GM21390 (cell line): ENCODE data around the gene DDX19B.
A peak's percentile ranks its signal among the peaks of the same experiment; 100 is the strongest.
"Not testable (repeated sequence)": the region's sequence is repeated elsewhere in the genome, so short reads cannot be mapped to it uniquely, and the experiment has no call there.

ENCODE experiments used
- ATAC-seq: cut with Tn5 transposase; IDR thresholded peaks from one replicate; pipeline ENCODE4 v1.9.1; 2021; ENCODE audit not compliant: unreplicated experiment

DDX19B gene

GRCh38 chr16:70298988-70299938 lies at the start of gene DDX19B:
Gene DDX19B, plus strand, starts transcription at chr16:70299186. Its CDS starts 112 bp downstream, at chr16:70299298.
- ATAC-seq, result peak; percentile 72

GRCh38 chr16:70249697-70250096 lies 49.3 kb upstream of the DDX19B start:
- ATAC-seq, result not testable (repeated sequence)

GRCh38 chr16:70250748-70251628 lies 48.0 kb upstream of the DDX19B start:
- peak; percentile 44 for ATAC-seq

- peak; percentile 81 for ATAC-seq
Measured at GRCh38 chr16:70251629-70252354, 47.2 kb upstream of the DDX19B start, which contains the start of gene EXOSC6. Gene EXOSC6, minus strand, starts transcription at chr16:70251940. Its CDS starts 40 bp downstream, at chr16:70251900.

DNA sequence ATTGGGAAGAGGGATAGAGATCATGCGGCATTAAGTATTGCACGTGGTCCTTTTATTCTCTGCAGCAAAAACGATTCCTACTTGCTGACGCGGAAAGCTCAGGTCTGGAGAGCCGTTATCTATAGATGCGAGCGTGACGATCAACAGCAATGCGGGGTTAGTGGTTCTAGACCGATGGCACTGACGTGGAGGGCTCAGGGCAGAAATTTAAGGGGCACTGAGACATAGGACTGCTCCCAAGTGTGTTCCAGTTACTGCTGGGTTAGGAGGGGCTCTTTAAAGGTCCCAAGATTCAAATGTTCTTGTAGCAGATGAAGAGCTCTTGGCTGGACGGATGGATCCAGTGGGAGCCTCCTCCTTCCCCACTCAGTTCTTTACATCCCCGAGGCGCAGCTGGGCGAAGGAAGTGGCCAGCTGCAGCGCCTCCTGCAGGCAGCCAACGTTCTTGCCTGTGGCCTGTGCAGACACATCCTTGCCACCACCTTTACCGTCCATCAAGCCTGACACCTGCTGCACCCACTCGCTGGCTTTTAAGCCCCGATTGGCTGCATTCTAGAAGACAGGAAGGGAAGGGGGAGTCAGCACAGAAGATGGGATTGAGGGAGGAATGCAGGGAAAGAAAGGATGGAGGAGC lies 46.5 kb upstream of the DDX19B start:
- no peak for ATAC-seq

DNA sequence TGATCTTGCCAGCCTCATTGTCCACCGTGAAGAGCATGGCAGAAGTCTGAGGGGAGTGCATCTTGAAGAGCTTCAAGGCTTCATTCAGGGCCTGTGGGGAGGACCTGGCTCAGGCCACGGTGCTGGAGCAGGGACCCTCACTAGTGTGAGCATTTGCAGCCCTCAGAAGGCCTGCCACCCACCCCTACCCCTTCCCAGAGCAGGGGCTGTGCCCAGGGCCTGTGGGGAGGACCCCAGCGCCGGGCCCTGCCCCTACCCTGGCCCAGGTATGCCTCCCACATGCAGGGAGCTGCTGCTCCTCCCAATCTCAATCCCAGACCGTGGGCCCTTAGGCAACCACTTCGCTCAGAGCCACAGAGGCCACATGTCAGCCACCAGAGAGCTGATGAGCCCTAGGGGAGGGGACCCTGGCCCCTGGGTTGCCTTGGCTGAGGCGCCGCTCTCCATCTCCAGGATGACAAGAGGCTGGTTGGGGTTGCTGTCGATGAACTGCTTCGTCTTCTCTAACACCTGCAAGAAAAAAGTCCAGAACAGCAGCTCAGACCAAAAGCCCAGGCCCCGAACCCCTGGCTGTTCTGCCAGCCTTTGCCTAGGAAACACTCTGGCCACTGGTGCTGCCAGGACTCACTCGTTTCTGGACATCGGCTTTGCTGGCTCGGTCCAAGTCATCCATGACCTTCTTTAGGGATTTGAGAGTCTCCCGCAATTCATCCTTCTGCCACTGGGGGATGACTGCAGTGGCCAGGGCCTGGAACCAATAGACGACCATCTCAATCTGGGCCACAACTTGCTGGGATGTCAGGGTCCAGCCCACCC lies 45.5 kb upstream of the DDX19B start:
- no peak for ATAC-seq

GRCh38 chr16:70254180-70254964 lies 44.6 kb upstream of the DDX19B start:
- ATAC-seq, result no peak

GRCh38 chr16:70254965-70255286 lies 44.1 kb upstream of the DDX19B start:
- no peak for ATAC-seq

GRCh38 chr16:70255574-70255973 lies 43.4 kb upstream of the DDX19B start:
- ATAC-seq, result no peak

DNA sequence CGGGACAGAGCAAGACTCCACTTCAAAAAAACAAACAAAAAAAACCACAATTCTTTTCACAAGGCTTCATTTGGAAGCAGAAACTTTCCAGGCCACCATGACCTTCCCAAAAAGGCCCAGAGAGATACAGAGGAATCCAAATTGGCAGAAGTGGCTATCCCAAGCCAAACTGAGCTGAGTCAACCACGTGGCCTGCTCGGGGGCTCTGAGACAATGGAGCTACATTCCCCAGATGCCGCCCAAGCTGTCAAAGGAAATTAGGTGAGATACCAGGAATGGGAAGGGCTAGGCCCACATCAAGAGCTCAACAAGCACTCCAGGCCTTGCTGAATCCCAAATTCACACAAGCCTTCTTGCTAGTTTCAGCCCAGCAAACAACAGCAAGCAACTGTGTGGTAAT lies 41.6 kb upstream of the DDX19B start:
- no peak for ATAC-seq

- ATAC-seq, result no peak
Measured at GRCh38 chr16:70258065-70258464, 40.9 kb upstream of the DDX19B start.

DNA sequence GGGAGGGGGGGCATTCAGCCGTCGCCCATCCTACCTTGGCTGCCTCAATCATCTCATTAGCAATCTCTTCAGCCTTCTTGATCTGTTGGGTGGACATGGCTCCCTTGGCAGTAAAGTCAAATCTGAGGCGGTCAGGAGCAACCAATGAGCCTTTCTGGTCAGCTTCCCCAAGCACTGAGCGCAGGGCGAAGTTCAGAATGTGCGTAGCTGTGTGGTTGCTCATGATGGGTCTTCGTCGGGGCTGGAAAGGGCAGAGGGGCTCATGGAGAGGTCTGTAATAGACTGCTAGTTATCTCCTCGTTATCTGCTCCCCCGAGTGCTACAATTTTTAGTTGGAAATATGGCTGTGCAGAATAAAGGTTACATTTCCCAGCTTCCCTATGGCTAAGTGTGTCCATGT lies 40.0 kb upstream of the DDX19B start:
- ATAC-seq, result no peak

GRCh38 chr16:70259903-70260302 lies 39.1 kb upstream of the DDX19B start:
- ATAC-seq, result not testable (repeated sequence)

DNA sequence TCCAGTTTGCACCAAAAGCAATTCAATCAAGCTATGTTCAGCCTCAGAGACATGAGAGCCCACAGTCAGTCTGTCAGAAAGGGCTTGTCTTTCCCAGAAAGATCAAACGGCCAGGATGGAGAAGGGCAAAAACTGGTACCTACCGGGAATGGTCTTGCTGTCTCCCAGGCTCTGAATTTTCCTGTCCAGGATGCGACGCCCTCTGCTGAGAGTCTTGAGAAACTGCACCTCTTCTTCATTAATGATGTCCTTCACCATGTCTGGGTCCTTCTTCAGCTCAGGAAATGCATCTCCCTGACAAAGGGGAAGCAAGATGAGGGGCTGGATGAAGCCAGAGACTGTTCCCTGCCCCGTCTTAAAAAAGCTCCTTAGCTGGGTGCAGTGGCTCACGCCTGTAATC lies 31.5 kb upstream of the DDX19B start:
- no peak for ATAC-seq

GRCh38 chr16:70267922-70268321 lies 31.1 kb upstream of the DDX19B start:
- not testable (repeated sequence) for ATAC-seq

DNA sequence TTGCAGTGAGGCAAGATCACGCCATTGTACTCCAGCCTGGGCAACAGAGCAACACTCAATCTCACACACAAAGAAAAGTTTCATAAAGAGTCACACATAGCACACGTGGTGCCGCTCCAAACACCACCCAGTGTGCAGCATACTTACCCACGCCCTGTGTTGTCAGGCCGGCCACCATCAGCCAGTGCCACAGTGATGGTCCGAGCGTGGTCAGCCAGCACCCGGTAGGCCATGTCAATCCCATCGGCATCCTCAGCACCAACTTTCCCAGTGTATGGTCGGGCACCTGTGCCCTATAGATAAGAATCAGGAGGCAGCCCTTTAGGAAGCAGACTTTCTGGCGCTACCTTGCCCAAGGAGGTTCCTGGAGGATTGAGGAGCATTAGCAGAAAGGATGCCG lies 29.5 kb upstream of the DDX19B start:
- ATAC-seq, result no peak

- no peak for ATAC-seq
Measured at GRCh38 chr16:70270176-70270575, 28.8 kb upstream of the DDX19B start.

- ATAC-seq, result no peak
Measured at GRCh38 chr16:70271696-70272095, 27.3 kb upstream of the DDX19B start.

- no peak for ATAC-seq
Measured at GRCh38 chr16:70276392-70276791, 22.6 kb upstream of the DDX19B start.
